ENCODE results near the gene STRN. TPM values are rescaled to one million over a fixed set of nuclear protein-coding genes. Genes with fewer than 3 reads are reported as not detected.
"Not testable (repeated sequence)": the region's sequence is repeated elsewhere in the genome, so short reads cannot be mapped to it uniquely, and the experiment has no call there.

Gene STRN
- total RNA-seq, 1 donor from 2014 or later: 30.9 TPM

DNA sequence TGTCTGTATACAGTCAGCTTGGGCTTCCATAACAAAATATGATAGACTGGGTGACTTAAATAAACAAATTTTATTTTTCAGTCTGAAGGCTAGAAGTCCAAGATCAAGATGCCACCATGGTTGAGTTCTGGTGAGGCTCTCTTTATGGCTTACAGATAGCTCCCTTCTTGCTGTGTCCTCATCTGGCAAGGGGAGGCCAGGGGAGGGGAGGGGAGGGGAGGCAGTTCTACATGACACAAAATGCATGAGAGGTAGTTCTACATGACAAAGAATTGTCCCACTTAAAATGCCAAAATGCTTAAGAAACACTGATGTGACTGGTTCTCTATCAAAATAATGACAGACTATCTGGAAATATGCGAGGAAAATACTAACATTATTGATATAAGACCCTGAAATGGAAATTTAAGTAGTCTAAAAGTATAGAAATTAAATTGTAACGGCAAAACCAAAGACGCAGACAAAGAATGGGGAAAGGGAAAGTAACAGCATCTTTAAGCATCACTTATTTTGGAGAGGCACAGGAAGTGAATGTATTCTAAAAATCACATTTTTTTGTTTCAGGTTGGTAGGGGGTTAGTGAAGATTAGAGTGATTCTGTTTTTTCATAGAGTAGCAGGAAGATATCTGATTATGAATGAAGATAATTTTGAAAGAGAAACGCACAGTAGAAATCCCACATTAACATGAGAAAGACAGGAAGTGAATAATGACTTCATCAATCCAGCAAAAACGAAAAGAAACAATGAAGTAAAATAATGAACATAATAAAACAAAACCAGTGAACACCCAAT is 131.4 kb downstream of the STRN start:
- no peak for DNase-seq

- no peak for DNase-seq
These were observed 132.1 kb downstream of the STRN start for GRCh38 chr2:36834203-36834602.

- DNase-seq: no peak
These were observed 135.2 kb downstream of the STRN start for GRCh38 chr2:36831185-36831584.

DNA sequence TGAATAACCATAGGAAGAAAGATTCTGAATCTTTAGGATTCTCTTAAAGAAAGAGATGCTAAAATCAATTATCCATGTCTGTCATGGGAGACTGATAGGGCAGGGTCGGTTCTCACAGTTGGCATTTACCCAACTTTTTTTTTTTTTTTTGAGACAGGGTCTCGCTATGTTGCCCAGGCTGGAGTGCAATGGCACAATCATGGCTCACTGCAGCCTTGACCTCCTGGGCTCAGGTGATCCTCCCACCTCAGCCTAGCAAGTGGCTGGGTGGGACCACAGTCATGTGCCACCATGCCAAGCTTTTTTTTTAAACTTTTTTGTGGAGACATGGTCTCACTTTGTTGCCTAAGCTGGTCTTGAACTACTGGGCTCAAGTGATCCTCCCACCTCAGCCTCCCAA is 141.7 kb downstream of the STRN start:
- not testable (repeated sequence) for DNase-seq

DNA sequence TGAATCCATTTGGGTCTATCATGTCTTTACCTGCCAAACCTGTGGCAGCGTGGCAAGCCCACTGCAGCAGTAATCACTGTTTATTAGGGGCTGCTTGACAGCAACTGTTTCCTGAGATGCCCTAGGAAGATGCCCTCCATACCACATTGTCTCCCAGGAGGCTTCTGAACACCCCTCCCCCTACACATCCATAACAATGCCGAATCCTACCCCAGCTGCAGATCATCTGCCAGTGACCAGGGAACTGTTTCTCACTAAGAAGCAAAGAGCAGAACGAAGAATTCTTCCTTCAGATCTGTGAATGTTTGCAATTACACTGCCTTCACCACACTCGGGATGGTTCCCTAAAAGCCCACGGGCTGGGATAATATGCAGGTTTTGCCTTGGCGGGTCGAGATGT is 142.1 kb downstream of the STRN start:
- no peak for DNase-seq

GRCh38 chr2:36823862-36824261 is 142.5 kb downstream of the STRN start:
- DNase-seq: no peak

DNA sequence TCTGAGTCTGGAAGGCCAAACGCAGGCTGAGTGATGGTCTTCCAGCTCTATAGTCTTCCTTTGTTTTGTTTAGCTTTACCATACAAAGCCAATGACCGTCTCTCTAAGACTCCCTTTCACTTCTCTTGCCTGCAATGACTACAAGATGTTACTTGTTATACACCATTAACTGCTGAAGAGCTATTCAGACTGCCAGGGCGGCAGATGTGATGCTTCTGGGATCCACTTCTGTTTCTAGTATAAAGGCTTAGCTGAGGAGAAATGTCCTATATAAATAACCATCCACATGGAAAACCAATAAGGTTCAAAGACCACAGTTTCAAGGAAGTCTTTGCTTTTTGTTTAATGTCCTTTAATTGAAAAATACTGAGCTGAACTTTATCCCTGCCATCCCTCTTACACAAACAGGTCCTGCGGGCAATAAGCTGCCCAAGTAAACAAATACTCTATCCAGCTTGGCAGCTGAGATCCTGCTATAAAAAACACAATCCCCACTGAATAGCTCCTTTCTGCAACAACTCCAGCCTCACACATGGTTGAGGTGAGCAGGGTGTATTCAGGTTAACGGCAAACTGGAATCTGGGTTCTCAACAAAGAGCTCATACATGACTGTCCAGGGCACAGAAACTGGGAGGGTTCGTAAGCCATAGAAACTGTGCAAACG is 145.3 kb downstream of the STRN start:
- no peak for DNase-seq

- DNase-seq: no peak
These were observed 147.1 kb downstream of the STRN start for GRCh38 chr2:36819095-36819711.

GRCh38 chr2:36818542-36818941 is 147.8 kb downstream of the STRN start:
- no peak for DNase-seq

- DNase-seq: no peak
These were observed 154.1 kb downstream of the STRN start for GRCh38 chr2:36812196-36812595.

- no peak for DNase-seq
These were observed 155.3 kb downstream of the STRN start for GRCh38 chr2:36811071-36811470.

GRCh38 chr2:36809069-36809445 is 157.3 kb downstream of the STRN start:
- no peak for DNase-seq

DNA sequence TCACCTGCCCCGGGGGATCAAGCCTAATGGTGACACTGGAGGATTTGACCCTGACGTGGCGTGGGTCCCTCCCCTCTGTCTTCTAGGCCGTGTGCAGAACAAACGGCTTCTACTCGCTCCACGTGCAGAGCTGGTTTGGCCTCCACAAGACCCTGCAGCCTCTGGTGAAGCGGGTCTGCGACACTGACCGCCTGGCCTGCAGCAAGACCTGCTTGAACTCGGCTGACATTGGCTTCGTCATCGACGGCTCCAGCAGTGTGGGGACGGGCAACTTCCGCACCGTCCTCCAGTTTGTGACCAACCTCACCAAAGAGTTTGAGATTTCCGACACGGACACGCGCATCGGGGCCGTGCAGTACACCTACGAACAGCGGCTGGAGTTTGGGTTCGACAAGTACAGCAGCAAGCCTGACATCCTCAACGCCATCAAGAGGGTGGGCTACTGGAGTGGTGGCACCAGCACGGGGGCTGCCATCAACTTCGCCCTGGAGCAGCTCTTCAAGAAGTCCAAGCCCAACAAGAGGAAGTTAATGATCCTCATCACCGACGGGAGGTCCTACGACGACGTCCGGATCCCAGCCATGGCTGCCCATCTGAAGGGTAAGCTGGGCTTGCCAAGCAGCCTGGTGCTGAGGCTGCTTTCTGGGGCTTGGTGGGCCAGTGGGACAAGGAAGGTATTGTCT is 157.8 kb downstream of the STRN start:
- DNase-seq: no peak

DNA sequence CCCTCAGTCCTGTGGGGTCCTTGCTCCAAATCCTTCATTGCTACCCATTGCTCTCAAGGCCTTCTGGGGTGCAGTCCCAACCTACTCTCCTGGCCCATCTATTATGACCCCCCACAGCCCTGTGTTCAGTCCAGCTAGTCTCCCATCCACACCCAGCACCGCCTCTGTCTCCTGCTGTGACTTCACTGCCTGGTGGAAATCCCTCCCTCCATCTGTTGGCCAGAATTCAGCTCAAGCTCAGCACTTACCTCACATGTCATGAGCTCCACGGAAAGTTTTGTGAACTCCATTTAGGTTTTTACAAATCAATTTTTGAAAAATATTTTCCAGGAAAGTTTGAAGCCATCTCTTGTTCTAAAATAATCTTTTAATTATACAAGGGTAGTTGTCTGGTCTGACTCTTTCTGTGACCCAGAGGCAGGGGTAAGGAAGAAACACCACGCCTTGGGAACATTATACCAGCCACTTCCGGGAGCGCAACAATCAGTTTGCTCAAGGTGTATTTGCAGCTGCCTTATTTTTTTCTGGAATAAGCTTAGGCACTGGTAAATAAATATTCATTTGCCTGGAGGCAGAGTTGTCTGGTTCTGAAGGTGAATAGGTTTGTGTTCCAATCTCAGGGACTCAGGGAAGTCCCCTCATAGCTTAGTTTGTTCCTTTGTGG is 159.0 kb downstream of the STRN start:
- no peak for DNase-seq

- DNase-seq: no peak
These were observed 160.6 kb downstream of the STRN start for GRCh38 chr2:36805635-36806224.

- DNase-seq: no peak
These were observed 163.4 kb downstream of the STRN start for GRCh38 chr2:36802952-36803351.

- DNase-seq: no peak
These were observed 165.2 kb downstream of the STRN start for GRCh38 chr2:36801088-36801487.

DNA sequence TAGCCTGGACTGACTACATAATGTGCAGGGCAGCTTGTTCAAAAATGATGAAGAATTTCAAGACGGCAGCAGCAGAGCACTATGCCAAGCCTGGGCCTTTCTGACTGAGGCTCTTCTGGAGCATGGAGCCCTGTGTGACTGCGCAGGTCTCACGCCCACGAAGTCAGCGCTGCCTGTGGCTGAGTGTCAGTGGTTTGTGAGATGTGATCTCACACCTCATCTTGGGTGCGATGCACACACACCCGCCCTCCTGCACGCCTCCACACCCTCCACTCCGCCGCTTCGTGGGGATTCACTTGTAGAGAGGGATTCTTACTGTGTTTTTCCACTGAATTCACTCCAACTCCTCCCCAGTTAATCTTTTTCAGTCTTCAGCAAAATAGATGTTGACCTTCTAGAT is 166.0 kb downstream of the STRN start:
- peak; percentile 74 for DNase-seq

GRCh38 chr2:36798724-36799123 is 167.6 kb downstream of the STRN start:
- no peak for DNase-seq

- peak; percentile 19 for DNase-seq
These were observed 168.8 kb downstream of the STRN start for GRCh38 chr2:36797324-36798070.
